ENCODE results near the gene HMCN1.
"Not testable (repeated sequence)": the region's sequence is repeated elsewhere in the genome, so short reads cannot be mapped to it uniquely, and the experiment has no call there.

The HMCN1 gene

DNA sequence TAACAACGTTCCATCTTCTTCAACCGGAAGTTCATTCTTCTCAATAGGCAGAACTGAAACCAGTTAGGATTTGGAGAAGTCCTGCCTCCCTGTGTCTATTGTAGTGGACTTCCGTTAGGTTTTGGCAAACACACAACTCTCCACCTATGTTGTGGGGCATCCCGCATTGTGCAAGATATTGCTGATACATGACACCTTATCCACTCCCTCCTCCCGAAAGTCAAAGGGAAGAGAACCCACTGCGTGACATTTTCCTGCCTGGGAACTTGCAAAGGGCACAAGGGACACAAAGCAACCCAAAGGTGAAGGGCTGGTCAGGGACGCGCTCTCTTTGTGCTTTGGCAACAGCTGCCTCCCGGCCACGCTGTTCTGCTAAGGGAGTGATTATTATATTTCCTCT, 476.1 kb downstream of the HMCN1 start:
- no peak for DNase-seq

DNA sequence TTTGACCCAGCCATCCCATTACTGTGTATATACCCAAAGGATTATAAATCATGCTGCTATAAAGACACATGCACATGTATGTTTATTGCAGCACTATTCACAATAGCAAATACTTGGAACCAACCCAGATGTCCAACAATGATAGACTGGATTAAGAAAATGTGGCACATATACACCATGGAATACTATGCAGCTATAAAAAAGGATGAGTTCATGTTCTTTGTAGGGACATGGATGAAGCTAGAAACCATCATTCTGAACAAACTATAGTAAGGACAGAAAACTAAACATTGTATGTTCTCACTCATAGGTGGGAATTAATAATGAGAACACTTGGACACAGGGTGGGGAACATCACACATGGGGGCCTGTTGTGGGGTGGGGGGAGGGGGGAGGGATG, 477.4 kb downstream of the HMCN1 start:
- DNase-seq, result not testable (repeated sequence)

DNA sequence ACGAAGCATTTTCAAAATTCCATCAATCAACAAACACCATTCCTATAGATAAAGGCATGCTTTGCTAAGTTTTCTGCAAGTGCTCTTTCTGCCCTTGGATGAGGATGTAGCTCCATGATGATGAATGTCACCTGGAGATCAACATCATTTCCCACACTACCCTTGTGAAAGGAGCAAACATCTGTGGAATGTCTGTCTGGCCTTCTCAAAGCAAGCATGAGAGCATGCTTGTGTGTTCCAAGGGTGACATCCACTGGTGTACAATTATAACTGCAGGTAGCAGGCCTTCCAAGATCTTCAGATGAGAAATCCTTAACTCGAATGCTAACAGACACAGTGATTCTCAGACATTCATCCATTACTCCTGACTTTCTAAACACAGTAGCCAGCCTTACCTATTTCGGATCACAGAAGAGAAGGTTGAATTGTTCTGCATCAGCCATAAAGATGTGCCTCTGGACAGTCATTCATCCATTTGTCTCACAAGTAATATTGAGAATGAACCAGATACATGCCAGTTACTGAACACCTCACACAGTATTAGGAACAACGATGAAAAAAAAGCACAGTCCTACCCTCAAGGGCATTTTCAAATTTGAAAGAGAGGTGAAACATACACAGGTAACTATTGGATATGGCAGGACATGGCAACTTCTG, 478.5 kb downstream of the HMCN1 start:
- DNase-seq, result no peak

DNA sequence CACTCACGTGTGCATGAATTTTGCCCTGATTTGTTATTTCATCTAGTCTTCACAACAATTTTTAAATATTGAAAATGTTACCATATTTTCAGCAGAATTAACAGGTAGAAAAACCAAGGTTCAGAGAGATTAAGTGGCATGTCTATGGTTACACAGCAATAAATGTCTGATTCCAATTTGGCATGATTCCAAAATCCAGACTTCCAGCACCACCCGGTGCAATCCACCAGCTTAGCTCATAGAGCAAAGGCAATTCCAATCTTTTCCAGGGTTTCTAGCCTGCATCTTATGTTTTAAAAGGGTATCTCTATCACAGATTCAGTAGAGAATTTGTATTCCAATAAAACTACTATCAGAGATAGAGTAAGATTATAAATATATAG, 479.0 kb downstream of the HMCN1 start:
- DNase-seq, result no peak

DNA sequence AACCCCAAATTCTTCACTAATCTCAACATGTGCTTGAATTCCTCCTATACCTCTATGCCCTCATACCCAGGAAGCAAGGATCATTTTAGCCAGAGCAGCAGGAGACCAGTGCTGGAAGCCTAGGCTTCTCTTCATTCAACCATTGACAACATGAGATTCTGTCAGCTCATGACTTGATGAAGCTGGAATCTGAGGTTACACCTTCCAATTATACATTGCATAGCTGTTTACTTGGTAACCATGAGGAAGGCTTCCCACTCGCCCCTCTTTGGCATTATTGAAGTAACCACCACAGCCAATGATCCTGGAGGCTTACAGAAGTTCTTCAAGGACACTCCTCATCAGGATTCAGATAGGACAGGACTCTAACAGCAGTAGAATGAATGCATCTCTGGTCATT, 480.6 kb downstream of the HMCN1 start:
- DNase-seq, result no peak

GRCh38 chr1:186215636-186216035, 481.4 kb downstream of the HMCN1 start:
- no peak for DNase-seq

- no peak for DNase-seq
Measured at GRCh38 chr1:186218654-186219352, 484.6 kb downstream of the HMCN1 start.

DNA sequence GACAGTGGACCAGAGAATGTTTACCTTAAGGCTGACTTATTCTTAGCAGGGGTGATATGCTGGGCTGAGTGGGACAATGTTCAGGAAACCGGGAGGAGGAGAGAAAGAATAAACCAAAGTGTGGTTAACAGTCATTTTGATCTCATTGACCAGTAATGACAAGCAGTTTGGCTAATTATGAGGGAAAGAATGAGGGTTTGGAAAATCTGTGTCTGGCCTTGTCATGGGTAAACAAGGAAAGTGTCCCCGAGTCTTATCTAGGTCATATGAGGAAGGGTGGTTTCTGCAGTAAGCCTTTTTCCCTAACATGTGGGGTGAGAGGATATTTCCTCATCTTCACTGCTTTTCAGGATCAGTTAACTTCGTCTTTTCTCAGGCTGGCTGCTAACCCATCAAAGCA, 485.9 kb downstream of the HMCN1 start:
- no peak for DNase-seq

DNA sequence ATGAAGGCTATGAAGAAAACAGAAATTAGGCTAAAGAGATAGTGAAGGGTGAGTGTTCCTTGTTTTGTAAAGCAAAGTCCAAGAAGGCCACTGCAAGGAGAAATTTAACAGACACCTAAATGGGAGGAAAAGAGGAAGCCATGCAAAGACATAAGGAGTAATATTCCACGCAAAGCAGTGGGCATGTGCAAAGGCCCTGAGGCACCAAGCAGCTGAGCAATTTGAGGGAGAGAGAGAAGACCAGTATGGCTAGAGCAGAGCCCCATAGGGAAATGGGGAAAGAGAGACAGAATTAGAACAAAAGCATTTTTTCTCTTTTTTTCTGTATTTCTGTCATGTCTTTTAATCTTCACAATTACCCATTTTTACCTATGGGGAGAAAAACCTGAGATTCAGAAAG, 486.7 kb downstream of the HMCN1 start:
- no peak for DNase-seq

DNA sequence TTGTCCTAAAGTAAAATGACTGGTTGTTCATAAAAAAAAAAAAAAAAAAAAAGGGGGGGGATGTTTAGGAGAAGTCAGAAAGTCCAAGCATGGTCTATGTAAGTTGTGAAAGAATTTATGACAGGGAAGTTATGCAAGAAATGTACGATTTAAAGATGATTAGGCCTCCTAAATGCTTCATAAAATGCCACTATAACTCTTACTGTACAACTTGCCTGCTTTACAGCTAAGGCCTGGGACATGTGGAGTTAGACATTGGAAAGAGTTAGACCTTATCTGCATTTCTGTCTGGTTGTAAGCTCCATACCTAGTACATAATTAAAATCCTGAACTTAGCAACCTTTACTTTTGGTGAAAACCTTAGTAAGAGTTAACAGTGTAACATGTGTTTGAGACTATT, 490.9 kb downstream of the HMCN1 start:
- DNase-seq, result no peak

DNA sequence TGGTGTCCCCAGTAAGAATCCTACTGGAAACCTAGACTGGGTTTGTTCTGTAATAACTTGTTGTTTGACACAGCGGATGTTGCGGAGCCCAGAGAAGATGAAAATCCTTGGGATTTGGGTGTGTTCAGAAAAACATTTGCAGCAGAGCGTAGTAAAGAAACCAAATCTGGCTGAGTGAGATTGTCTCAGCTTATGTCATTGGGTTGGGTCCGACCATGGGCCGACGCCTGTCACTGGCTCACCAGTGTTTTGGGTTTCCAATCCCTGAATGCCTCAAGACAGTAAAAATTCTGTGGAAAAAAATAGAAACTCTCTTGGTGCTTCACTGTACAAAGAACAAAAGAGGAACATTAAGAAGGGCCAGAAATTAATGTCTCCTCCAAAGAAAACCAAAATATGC, 494.6 kb downstream of the HMCN1 start:
- no peak for DNase-seq

GRCh38 chr1:186231861-186232436, 497.8 kb downstream of the HMCN1 start:
- DNase-seq, result no peak

DNA sequence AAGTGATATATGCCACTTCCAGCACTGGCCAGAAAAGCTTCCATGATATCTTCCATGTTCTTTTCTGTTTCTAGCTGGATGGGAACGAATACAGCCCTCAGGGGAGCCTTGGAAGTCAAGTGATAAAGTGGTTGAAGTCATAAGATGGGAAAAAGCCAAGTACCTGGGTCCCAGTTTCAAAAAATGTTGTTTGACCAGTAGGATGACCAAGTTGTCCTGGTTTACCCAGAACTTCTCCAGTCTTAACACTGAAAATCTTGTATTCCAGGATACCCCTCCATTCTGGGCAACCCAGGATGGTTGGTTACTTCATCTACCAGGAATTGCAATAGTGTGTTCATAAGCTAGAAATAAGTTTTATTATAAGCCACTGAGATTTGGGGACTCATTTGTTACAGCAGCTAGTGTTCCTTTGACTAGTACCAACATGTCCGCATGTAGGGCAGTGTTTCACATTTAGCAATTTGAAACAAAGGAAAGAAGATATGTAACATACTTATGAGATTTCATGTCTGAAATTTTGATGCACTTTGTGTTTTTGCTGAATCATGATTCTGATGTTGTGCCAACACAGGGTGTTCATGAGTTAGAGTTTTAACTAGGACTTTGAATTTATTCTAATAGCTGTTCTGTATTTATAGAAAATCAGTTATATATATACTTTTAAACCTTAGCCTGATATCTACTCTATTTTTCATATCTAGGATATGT, 500.9 kb downstream of the HMCN1 start:
- no peak for DNase-seq

DNA sequence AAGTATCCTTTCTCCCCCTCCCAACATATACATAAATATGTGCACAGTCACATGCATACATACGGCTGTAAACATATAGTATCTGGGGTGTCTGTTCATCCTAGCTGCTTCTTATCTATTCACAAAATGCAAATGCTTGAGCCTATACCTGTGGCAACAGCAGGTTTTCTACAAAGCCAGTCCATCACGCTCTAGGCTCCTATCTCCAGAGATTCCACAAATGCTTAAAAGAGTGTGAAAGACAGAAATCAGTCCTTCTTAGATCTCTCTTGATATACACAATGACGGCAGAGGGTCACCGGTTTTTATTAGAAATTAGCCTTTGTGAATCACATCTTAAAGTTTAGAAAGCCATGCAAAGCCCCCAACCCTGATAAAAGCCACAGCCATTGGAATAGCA, 501.5 kb downstream of the HMCN1 start:
- no peak for DNase-seq

DNA sequence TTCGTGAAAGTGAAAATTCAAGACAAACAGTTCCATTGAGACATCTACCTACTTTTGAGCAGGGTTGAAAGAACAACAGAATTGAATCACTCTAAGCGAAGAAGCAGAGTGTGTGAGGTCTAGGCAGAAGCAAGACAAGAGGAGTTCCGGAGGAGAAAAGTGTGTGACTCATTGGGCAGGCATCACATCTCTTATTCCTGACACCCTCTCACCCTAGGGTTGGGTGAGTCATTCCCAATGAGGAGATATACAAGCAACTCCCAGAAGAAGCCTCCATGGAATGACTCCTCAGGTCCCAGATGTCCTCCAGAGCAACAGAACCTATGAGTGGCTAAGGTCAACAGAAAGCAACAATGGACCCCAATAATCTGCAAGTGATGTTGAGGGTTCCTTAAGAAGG, 502.7 kb downstream of the HMCN1 start:
- no peak for DNase-seq

GRCh38 chr1:186239171-186239570, 505.0 kb downstream of the HMCN1 start:
- DNase-seq, result no peak

- no peak for DNase-seq
Measured at GRCh38 chr1:186240436-186240835, 506.2 kb downstream of the HMCN1 start.

Measured in central memory CD4-positive, alpha-beta T cell (primary cell).